Cortex of kidney (tissue), 1 donor: Measurements from ENCODE around the gene NUB1.

ENCODE experiments used
- DNase-seq: peaks from one replicate; lab custom pipeline; 2025; lab: John Stamatoyannopoulos, UW

The NUB1 gene

DNA sequence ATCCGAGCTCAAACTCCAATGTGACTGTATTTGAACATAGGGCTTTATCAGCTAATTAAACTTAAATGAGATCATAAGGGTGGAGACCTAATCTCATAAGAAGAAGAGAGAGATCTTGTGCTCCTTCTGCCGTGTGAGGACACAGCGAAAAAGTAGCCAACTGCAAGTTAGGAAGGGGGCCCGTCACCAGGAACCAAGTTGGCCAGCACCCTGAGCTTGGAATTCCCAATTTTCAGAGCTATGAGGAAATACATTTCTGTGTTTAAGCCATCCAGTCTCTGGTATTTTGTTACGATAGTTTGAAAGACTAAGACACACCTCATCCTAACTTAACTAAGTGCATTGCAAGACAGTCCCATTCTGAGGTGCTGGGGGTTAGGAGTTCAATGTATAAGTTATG lies 82.3 kb downstream of the NUB1 start:
- no peak for DNase-seq

GRCh38 chr7:151424799-151425198 lies 83.2 kb downstream of the NUB1 start:
- no peak for DNase-seq

DNA sequence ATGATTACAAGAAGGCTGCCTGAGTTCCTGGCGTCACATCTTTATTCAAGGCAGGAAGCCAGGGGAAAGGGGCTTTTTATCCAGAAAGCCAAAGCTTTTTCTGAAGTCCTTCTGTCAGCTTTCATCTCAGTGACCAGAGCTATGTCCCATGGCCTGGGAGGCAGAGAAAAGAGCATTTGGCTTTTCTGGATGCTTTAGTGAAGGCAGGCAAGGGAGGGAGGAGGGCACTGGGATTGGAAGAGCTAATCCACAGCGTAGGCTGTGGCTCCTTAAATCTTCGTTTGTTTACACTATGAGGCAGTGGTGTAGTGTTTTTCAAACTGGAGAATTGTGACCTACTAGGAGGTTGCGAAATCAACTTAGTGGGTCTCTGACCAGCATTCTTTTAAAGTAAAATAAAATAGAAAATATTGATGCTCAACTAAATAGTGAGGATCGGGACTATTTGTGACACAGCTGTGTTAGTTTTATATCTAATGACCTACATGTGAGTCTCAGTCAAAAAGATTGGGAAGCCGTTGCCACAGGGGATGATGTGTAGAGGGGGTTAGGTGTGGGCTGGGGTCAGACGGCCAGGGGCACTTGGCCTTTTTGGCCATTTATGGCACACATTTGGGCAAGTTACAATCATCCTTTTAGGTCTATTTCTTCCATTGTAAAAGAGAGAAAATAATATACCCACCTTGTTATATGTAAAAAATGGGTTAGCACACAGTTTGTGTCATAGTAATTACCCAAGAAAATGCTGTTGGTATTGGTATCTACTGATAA lies 84.2 kb downstream of the NUB1 start:
- DNase-seq: no peak

GRCh38 chr7:151426441-151426903 lies 84.9 kb downstream of the NUB1 start:
- DNase-seq: no peak

GRCh38 chr7:151426904-151427704 lies 85.5 kb downstream of the NUB1 start:
- no peak for DNase-seq

GRCh38 chr7:151427705-151428377 lies 86.2 kb downstream of the NUB1 start:
- DNase-seq: no peak
